SH-SY5Y (cell line): ENCODE results near the gene PLEKHG5.

Experiments used
- GATA2 ChIP-seq: IDR thresholded peaks from 2 replicates; pipeline ENCODE4 v1.6.1; 2011; ENCODE audit warnings: mild to moderate bottlenecking, low read depth, low read length
- GATA3 ChIP-seq: IDR thresholded peaks from 2 replicates; pipeline ENCODE4 v1.6.1; 2011; ENCODE audit warnings: low read depth, mild to moderate bottlenecking, low read length, moderate library complexity

DNA sequence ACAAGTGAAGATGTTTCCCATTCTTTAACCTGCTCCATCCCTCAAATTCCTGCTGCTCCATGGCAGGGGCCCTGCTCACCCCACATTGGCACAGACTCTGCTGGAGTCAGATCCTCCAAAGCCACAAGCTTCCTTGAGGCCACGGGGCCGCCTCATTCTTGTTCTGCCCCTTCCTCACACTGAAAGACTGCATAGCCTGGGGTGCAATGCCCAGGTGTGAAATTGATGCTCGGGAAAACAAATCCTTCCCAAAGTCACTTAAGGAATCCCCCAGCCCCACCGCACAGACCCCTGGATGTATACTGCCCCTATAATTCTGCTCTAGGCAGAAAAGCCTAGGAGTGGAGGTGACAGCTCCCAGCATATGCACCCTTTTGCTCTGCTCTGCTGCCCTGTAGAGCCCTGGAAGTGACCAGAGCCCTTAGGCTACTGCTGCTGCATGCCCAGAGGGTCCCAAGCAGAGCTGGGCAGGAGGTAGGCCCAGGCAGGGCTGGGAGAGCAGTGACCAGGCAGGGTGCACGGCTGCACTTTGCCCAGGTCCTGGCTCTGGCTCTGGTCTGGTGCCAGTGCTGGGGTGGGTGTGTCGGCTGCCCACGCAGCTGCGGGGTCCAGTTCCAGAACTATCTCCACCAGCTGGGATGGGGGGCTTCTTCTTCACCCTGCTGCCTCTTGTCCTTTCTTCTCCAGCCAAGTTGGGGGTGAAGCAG is 73.4 kb downstream of the PLEKHG5 start:
- TF ChIP-seq GATA2 (no peak), GATA3 (no peak)
